OCI-LY7 (cell line): ENCODE measurements around the gene KLHL22. TPM values are rescaled to one million over a fixed set of nuclear protein-coding genes. Genes with fewer than 3 reads are reported as not detected.

Source experiments
- BruUV-seq: library from RNA; stranded (reverse); fragments of 400-500 nt; replicated peaks from 2 replicates; lab custom pipeline; 2021; lab: Mats Ljungman, UMichigan
- CTCF ChIA-PET: fragments of 300-600 bp; sonication (Branson Sonifier 250); formaldehyde crosslinking; loops from one replicate; lab custom pipeline; 2022; ENCODE audit warnings: antibody characterized with exemption; ENCODE audit not compliant: unreplicated experiment; lab: Charles Lee
- POLR2A ChIA-PET: fragments of 300-600 bp; sonication (Branson Sonifier 250); formaldehyde crosslinking; loops from one replicate; lab custom pipeline; 2022; ENCODE audit warnings: antibody characterized with exemption; lab: Charles Lee
- DNase-seq: peaks from one replicate; pipeline ENCODE4 v3.0.0-alpha.2; 2015; ENCODE audit warnings: low spot score
- H2AFZ ChIP-seq: fragments of 200-600 bp; sonication (generic), shearing (Covaris generic); 2 replicates; pipeline ENCODE4 v1.6.1; 2014; ENCODE audit warnings: mild to moderate bottlenecking, antibody characterized with exemption, low read length, moderate library complexity
- H3K27ac ChIP-seq: fragments of 200-600 bp; sonication (generic); 2 replicates; pipeline ENCODE4 v1.5.1; 2014; ENCODE audit warnings: mixed run types, low read depth, mild to moderate bottlenecking, moderate library complexity, low read length, inconsistent platforms; ENCODE audit not compliant: poor library complexity, severe bottlenecking
- H3K36me3 ChIP-seq: fragments of 200-600 bp; sonication (generic); 2 replicates; pipeline ENCODE4 v1.6.1; 2014; ENCODE audit warnings: mild to moderate bottlenecking, antibody characterized with exemption, low read length, moderate library complexity, mixed read lengths; ENCODE audit not compliant: insufficient read depth
- H3K4me1 ChIP-seq: fragments of 200-600 bp; sonication (generic); 2 replicates; pipeline ENCODE4 v1.5.1; 2014; ENCODE audit warnings: mild to moderate bottlenecking, low read length; ENCODE audit not compliant: insufficient read depth, poor library complexity, severe bottlenecking
- H3K4me2 ChIP-seq: fragments of 200-600 bp; sonication (generic); 2 replicates; pipeline ENCODE4 v1.6.1; 2014; ENCODE audit warnings: mild to moderate bottlenecking, low read length
- H3K4me3 ChIP-seq: fragments of 200-600 bp; sonication (generic); 2 replicates; pipeline ENCODE4 v1.5.1; 2014; ENCODE audit warnings: mild to moderate bottlenecking, low read depth, low read length; ENCODE audit not compliant: poor library complexity, severe bottlenecking
- H3K79me2 ChIP-seq: fragments of 200-600 bp; sonication (generic); 2 replicates; pipeline ENCODE4 v1.6.1; 2016; ENCODE audit warnings: low read depth, mild to moderate bottlenecking, low read length, moderate library complexity, mixed read lengths; ENCODE audit not compliant: insufficient read depth
- H3K9me2 ChIP-seq: fragments of 200-600 bp; sonication (generic); 2 replicates; pipeline ENCODE4 v1.6.1; 2016; ENCODE audit warnings: mild to moderate bottlenecking, low read length, mixed read lengths; ENCODE audit not compliant: insufficient read depth
- H3K9me3 ChIP-seq: fragments of 200-600 bp; sonication (generic); 2 replicates; pipeline ENCODE4 v1.6.1; 2014; ENCODE audit warnings: mild to moderate bottlenecking, mixed run types, low read length, mixed read lengths
- H4K20me1 ChIP-seq: fragments of 200-600 bp; sonication (generic); 2 replicates; pipeline ENCODE4 v1.6.1; 2014; ENCODE audit warnings: mild to moderate bottlenecking, antibody characterized with exemption, low read length, moderate library complexity, mixed read lengths; ENCODE audit not compliant: insufficient read depth
- EZH2phosphoT487 ChIP-seq: fragments of 200-600 bp; sonication (generic); IDR thresholded peaks from 2 replicates; pipeline ENCODE4 v1.6.1; 2018; ENCODE audit warnings: low read depth, borderline replicate concordance, mild to moderate bottlenecking, mixed run types, antibody characterized with exemption, low read length, moderate library complexity, mixed read lengths
- intact Hi-C: fragments of 100-400 bp; cut with micrococcal nuclease; formaldehyde crosslinking; loops from one replicate; pipeline ENCODE4 v1.10.0; 2022; ENCODE audit not compliant: unreplicated experiment
- total RNA-seq, 2 experiments: library from RNA; depleted of rRNA in 1 of 2; stranded (reverse); fragments of >200 nt in 1 of 2; shearing (Covaris generic) in 1 of 2; gene quantifications; 2 replicates each; pipeline ENCODE4 v1.2.3, GENCODE V29; 2014 to 2022
- TF ChIP-seq, protein P1 (sequence below): fragments of 200-600 bp; sonication (generic); conservative IDR thresholded peaks from 2 replicates; pipeline ENCODE4 v1.5.1; 2014; ENCODE audit warnings: mild to moderate bottlenecking, antibody characterized with exemption, low read length, moderate library complexity, mixed read lengths

KLHL22 gene
- total RNA-seq, 2 experiments from 2014 or later = 14.8 to 38.1 TPM

DNA sequence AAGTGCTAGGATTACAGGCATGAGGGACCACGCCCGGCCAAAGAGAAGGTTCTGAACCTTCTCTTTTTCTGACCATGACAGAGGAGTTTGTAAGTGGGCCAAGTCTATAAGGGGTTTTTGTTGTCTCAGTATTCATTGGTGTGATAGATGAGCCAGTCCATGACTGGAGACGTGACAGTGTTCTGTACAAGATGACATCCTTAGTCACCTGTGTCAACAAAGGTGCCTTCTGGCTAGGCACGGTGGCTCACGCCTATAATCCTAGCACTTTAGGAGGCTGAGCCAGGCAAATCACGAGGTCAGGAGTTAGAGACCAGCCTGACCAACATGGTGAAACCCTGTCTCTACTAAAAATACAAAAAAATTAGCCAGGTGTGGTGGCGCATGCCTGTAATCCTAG, 4.2 kb upstream of the KLHL22 start:
- H3K79me2 ChIP-seq = no peaks in the 10 kb centered on the region
- H3K9me3 ChIP-seq = no peaks in the 10 kb centered on the region
- H3K36me3 ChIP-seq = no peaks in the 10 kb centered on the region
- BruUV-seq = no TSS peak
- no peak for DNase-seq
- H3K9me2 ChIP-seq = no peaks in the 10 kb centered on the region
- no peak for TF ChIP-seq EZH2phosphoT487
- TF ChIP-seq, protein P1, sequence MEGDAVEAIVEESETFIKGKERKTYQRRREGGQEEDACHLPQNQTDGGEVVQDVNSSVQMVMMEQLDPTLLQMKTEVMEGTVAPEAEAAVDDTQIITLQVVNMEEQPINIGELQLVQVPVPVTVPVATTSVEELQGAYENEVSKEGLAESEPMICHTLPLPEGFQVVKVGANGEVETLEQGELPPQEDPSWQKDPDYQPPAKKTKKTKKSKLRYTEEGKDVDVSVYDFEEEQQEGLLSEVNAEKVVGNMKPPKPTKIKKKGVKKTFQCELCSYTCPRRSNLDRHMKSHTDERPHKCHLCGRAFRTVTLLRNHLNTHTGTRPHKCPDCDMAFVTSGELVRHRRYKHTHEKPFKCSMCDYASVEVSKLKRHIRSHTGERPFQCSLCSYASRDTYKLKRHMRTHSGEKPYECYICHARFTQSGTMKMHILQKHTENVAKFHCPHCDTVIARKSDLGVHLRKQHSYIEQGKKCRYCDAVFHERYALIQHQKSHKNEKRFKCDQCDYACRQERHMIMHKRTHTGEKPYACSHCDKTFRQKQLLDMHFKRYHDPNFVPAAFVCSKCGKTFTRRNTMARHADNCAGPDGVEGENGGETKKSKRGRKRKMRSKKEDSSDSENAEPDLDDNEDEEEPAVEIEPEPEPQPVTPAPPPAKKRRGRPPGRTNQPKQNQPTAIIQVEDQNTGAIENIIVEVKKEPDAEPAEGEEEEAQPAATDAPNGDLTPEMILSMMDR = no peak
- no peak overlapping the region for H3K27ac ChIP-seq
- H3K4me3 ChIP-seq = no peak overlapping the region
- peaks cover 8% of the 10 kb centered on the region for H3K4me1 ChIP-seq
- CTCF ChIA-PET = no interaction called here
- H3K4me2 ChIP-seq = no peak overlapping the region
- no peaks in the 10 kb centered on the region for H4K20me1 ChIP-seq
- H2AFZ ChIP-seq = no peak overlapping the region
- intact Hi-C loops = no loop called here
- POLR2A ChIA-PET = interaction anchor here (1.0 kb wide), 1 partner anchor 24 kb away, joined by 3 read pairs; no protein-coding TSS in a partner anchor

DNA sequence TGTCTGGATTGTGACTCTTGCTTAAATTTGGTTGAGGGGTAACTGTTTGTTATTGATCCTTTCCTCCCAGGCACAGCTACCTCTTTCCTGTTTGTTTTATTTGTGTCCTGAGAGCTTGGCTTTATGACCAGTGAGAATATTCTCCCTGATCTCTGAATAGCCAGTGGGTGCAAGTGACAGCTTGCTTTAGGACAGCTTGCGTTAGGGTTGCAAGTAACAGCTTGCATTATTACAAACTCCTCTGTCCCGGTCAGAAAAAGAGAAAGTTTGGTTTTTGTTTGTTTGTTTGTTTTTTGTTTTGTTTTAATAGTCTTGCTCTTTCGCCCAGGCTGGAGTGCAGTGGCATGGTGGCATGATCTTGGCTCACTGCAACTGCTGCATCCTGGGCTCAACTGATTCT, 3.3 kb upstream of the KLHL22 start:
- Histone ChIP-seq H3K79me2 (no peaks in the 10 kb centered on the region), H3K36me3 (no peaks in the 10 kb centered on the region), H3K4me2 (no peak overlapping the region), H3K9me2 (no peaks in the 10 kb centered on the region), H4K20me1 (no peaks in the 10 kb centered on the region), H3K9me3 (no peaks in the 10 kb centered on the region), H3K27ac (no peak overlapping the region), H3K4me1 (peaks cover 13% of the 10 kb centered on the region), H3K4me3 (no peak overlapping the region), H2AFZ (no peak overlapping the region)
- BruUV-seq = no TSS peak
- CTCF ChIA-PET = no interaction called here
- TF ChIP-seq EZH2phosphoT487 = no peak
- TF ChIP-seq, protein P1 = no peak
- POLR2A ChIA-PET = interaction anchor here (0.6 to 0.8 kb wide), 4 partner anchors 8 to 650 kb away, joined by 3 to 4 read pairs (median 3); partner anchors contain the start of gene MED15
- intact Hi-C loops = no loop called here
- DNase-seq = no peak

DNA sequence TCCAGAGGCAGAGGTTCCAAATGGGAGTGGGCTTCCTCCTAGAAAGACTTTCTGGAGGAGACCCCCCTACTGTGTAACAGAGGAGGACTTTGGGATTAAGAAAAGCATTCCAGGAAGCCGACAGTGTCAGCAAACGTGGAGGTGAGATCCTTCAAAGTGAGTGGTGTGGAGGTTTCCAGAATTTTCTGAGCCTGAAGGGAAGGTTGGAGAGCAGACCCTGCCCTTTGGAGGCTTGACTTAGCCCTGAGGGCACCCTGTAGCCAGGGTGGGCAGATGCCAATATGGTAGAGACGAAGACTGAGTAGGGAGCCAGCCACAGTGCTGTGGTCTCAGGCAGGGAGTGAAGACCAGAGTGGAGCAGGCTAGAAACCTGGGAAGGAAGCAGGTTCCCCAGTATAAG, 1.8 kb upstream of the KLHL22 start:
- H3K36me3 ChIP-seq = no peaks in the 10 kb centered on the region
- H3K4me1 ChIP-seq = peaks cover 13% of the 10 kb centered on the region
- intact Hi-C loops = no loop called here
- H3K9me2 ChIP-seq = no peaks in the 10 kb centered on the region
- no peak overlapping the region for H3K4me2 ChIP-seq
- TF ChIP-seq, protein P1 = no peak
- no peak for TF ChIP-seq EZH2phosphoT487
- no peak overlapping the region for H3K27ac ChIP-seq
- no TSS peak for BruUV-seq
- H3K9me3 ChIP-seq = no peaks in the 10 kb centered on the region
- no peak for DNase-seq
- ChIA-PET POLR2A (interaction anchor here (0.6 kb wide), 1 partner anchor 1401 kb away, joined by 6 read pairs; no protein-coding TSS in a partner anchor), CTCF (no interaction called here)
- peaks cover 4% of the 10 kb centered on the region; the same call in 1 of the 2 replicates for H4K20me1 ChIP-seq
- no peaks in the 10 kb centered on the region for H3K79me2 ChIP-seq
- H3K4me3 ChIP-seq = no peak overlapping the region
- H2AFZ ChIP-seq = no peak overlapping the region
